Uterus (tissue), 4 donors: ENCODE measurements around the gene SLC48A1. TPM values are rescaled to one million over a fixed set of nuclear protein-coding genes. Genes with fewer than 3 reads are reported as not detected.

Source experiments
- DNase-seq, 2 donors: peaks; one replicate each; pipeline ENCODE4 v3.0.0-alpha.2; 2019 to 2020
- H3K27ac ChIP-seq, 2 donors: fragments of 200-600 bp; sonication (generic); 1 replicate in 1 of 2; 2 replicates in 1 of 2; pipeline ENCODE4 v1.5.1; 2016 to 2018
- H3K27me3 ChIP-seq, 2 donors: fragments of 200-600 bp; sonication (generic); one replicate each; pipeline ENCODE4 v1.5.1; 2018 to 2019; ENCODE audit warnings: control low read depth in 1 of 2
- H3K36me3 ChIP-seq, 2 donors: fragments of 200-600 bp; sonication (generic); one replicate each; pipeline ENCODE4 v1.5.1; 2019; ENCODE audit warnings: control low read depth in 1 of 2
- H3K4me1 ChIP-seq, 2 donors: fragments of 200-600 bp; sonication (generic); one replicate each; pipeline ENCODE4 v1.5.1; 2018 to 2019; ENCODE audit warnings: control low read depth in 1 of 2
- H3K4me3 ChIP-seq, 2 donors: fragments of 200-600 bp; sonication (generic); 1 replicate in 1 of 2; 2 replicates in 1 of 2; pipeline ENCODE4 v1.5.1; 2018 to 2019; ENCODE audit warnings: mild to moderate bottlenecking in 1 of 2
- H3K9me3 ChIP-seq, 2 donors: fragments of 200-600 bp; sonication (generic); one replicate each; pipeline ENCODE4 v1.5.1; 2019; ENCODE audit warnings: control low read depth in 1 of 2
- CTCF ChIP-seq, 4 experiments: fragments of 200-600 bp in 2 of 4; fragments of 450-650 bp in 2 of 4; sonication (generic) in 2 of 4; IDR thresholded peaks; one replicate each; pipeline ENCODE4 v1.5.1; 2016 to 2019; ENCODE audit warnings: antibody characterized with exemption in 4 of 4, mild to moderate bottlenecking in 2 of 4, moderate library complexity in 1 of 4
- POLR2A ChIP-seq, 2 donors: fragments of 450-650 bp; IDR thresholded peaks; one replicate each; pipeline ENCODE4 v1.6.1; 2016; ENCODE audit warnings: antibody characterized with exemption in 2 of 2, mild to moderate bottlenecking in 1 of 2, moderate library complexity in 1 of 2
- intact Hi-C: fragments of 100-400 bp; cut with DNase I; formaldehyde crosslinking; loops from one replicate; pipeline ENCODE4 v1.15.1; 2023; ENCODE audit warnings: low total_unique reads
- total RNA-seq, 4 donors: library from RNA; depleted of rRNA in 3 of 4; stranded (reverse); fragments of >200 nt in 3 of 4; gene quantifications; one replicate each; pipeline versions ENCODE4 v1.1.0 to v1.2.4, GENCODE V29; 2014 to 2023
- donor health status: DM: yes; HTN: yes; CAD: no.

SLC48A1 gene
- total RNA-seq, 4 donors from 2014 or later = 1.3 to 50.5 (median 15.4) TPM

GRCh38 chr12:47801170-47801903, 28.3 kb downstream of the SLC48A1 start:
- no peaks in the 10 kb centered on the region for H3K9me3 ChIP-seq
- DNase-seq = no peak
- H3K27ac ChIP-seq = peak overlapping the region; percentile 52
- no peaks in the 10 kb centered on the region for H3K36me3 ChIP-seq
- H3K4me1 ChIP-seq = peaks cover 12 to 73% of the 10 kb centered on the region in 2 donors
- H3K27me3 ChIP-seq = no peaks in the 10 kb centered on the region
- TF ChIP-seq POLR2A (IDR thresholded peaks at IDR 0.05) (no peak), CTCF (IDR thresholded peaks at IDR 0.05) (peak; percentile 4 to 36 (median 14))
- H3K4me3 ChIP-seq = no peak overlapping the region
- intact Hi-C loops = loop anchor here (5.0 kb wide), 1 partner anchor 36 kb away; no protein-coding TSS in a partner anchor

GRCh38 chr12:47801904-47802246, 28.8 kb downstream of the SLC48A1 start:
- intact Hi-C loops = loop anchor here (5.0 kb wide), 1 partner anchor 35 kb away; no protein-coding TSS in a partner anchor
- no peak for DNase-seq

GRCh38 chr12:47802312-47802711, 29.3 kb downstream of the SLC48A1 start:
- no peak overlapping the region for H3K4me3 ChIP-seq
- no peak for DNase-seq
- TF ChIP-seq POLR2A (IDR thresholded peaks at IDR 0.05) (no peak), CTCF (IDR thresholded peaks at IDR 0.05) (no peak)
- peaks cover 16 to 79% of the 10 kb centered on the region in 2 donors for H3K4me1 ChIP-seq
- intact Hi-C loops = loop anchor here (5.0 kb wide), 1 partner anchor 35 kb away; no protein-coding TSS in a partner anchor
- no peaks in the 10 kb centered on the region for H3K27me3 ChIP-seq
- peak overlapping the region; percentile 52 for H3K27ac ChIP-seq
- no peaks in the 10 kb centered on the region for H3K36me3 ChIP-seq
- no peaks in the 10 kb centered on the region for H3K9me3 ChIP-seq

More at GRCh38 chr12:47801904-47802246, 28.8 kb downstream of the SLC48A1 start:
- Histone ChIP-seq H3K9me3 (no peaks in the 10 kb centered on the region), H3K27ac (peak overlapping the region; percentile 52), H3K4me3 (no peak overlapping the region), H3K36me3 (no peaks in the 10 kb centered on the region), H3K4me1 (peaks cover 12 to 75% of the 10 kb centered on the region in 2 donors), H3K27me3 (no peaks in the 10 kb centered on the region)
- no peak for TF ChIP-seq CTCF (IDR thresholded peaks at IDR 0.05)
- no peak for TF ChIP-seq POLR2A (IDR thresholded peaks at IDR 0.05)

GRCh38 chr12:47803191-47803875, 30.3 kb downstream of the SLC48A1 start:
- peaks cover 24 to 86% of the 10 kb centered on the region in 2 donors for H3K4me1 ChIP-seq
- no peak for TF ChIP-seq CTCF (IDR thresholded peaks at IDR 0.05)
- TF ChIP-seq POLR2A (IDR thresholded peaks at IDR 0.05) = no peak
- H3K36me3 ChIP-seq = no peaks in the 10 kb centered on the region
- H3K27me3 ChIP-seq = no peaks in the 10 kb centered on the region
- intact Hi-C loops = loop anchor here (5.0 kb wide), 1 partner anchor 34 kb away; no protein-coding TSS in a partner anchor
- no peak for DNase-seq
- no peak overlapping the region for H3K4me3 ChIP-seq
- H3K27ac ChIP-seq = peak overlapping the region; percentile 52
- H3K9me3 ChIP-seq = no peaks in the 10 kb centered on the region

GRCh38 chr12:47804171-47804570, 31.1 kb downstream of the SLC48A1 start:
- intact Hi-C loops = loop anchor here (5.0 kb wide), 1 partner anchor 33 kb away; no protein-coding TSS in a partner anchor
- H3K9me3 ChIP-seq = no peaks in the 10 kb centered on the region
- H3K4me1 ChIP-seq = peaks cover 24 to 85% of the 10 kb centered on the region in 2 donors
- DNase-seq = no peak
- H3K27me3 ChIP-seq = no peaks in the 10 kb centered on the region
- no peaks in the 10 kb centered on the region for H3K36me3 ChIP-seq
- H3K27ac ChIP-seq = peak overlapping the region; percentile 36 to 52
- H3K4me3 ChIP-seq = no peak overlapping the region
- TF ChIP-seq POLR2A (IDR thresholded peaks at IDR 0.05) = no peak
